ENCODE data around the gene TXNDC17. TPM values are rescaled to one million over a fixed set of nuclear protein-coding genes. Genes with fewer than 3 reads are reported as not detected.

Gene TXNDC17
- total and polyA plus RNA-seq, 2 of the 13 experiments (the other 11 are each of a cell fraction or from before 2014, with no cell fraction given) = 188 to 266 TPM

DNA sequence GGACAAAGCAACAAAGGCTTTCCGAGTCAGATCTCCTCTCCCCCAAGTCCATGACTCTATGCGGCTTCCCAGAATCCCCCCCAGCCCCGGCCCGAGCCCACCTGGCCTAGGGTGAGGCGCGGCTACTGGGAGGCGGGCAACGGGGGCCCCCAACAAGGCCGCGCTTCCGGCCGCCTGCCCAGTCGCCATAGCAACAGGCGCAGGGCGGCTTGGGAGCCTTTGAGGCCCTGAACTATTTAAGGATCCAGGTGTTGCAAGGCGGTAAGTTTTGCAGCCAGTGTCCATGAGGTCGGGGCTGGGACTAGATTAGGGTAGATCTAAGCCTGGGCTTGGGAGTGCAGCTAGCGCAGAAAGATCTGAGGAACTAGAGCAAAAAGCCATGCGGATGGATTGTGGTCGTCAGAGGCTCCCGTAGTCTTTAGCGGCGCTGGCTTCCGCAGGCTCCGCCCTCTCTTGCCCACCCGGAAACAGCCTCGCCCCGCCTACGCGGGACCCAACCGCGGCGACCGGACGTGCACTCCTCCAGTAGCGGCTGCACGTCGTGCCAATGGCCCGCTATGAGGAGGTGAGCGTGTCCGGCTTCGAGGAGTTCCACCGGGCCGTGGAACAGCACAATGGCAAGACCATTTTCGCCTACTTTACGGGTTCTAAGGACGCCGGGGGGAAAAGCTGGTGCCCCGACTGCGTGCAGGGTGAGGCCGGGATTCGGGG is at the start of gene TXNDC17, which contains the start of gene KIAA0753 (continued):
- no peak for TF ChIP-seq ZBTB40 (IDR thresholded peaks at IDR 0.05)
- peak; percentile 32 for TF ChIP-seq ZBTB40 (CRISPR knock-in tag; IDR thresholded peaks at IDR 0.05)
- peak; percentile 90; the same call in 1 of the 2 replicates for TF ChIP-seq YEATS2 (CRISPR knock-in tag; IDR thresholded peaks at IDR 0.05; ENCODE audit: borderline replicate concordance)
- no peak; the same call in 1 of the 2 replicates for TF ChIP-seq NFKB2 (CRISPR knock-in tag; IDR thresholded peaks at IDR 0.05; ENCODE audit: borderline replicate concordance)
- TF ChIP-seq ZNF232 (CRISPR knock-in tag; IDR thresholded peaks at IDR 0.05; ENCODE audit: borderline replicate concordance) = peak; percentile 80
- TF ChIP-seq ZNF326 (CRISPR knock-in tag; IDR thresholded peaks at IDR 0.05; ENCODE audit: borderline replicate concordance) = no peak
- TF ChIP-seq ZNF160 (CRISPR knock-in tag; IDR thresholded peaks at IDR 0.05) = peak; percentile 47; the same call in 1 of the 2 replicates
- 0 out of 2 replicates have a peak, but pooled peaks have one; percentile 60 for TF ChIP-seq ZBTB20 (CRISPR knock-in tag; IDR thresholded peaks at IDR 0.05; ENCODE audit: borderline replicate concordance, low read depth)
- 0 out of 2 replicates have a peak, but pooled peaks have one; percentile 44 for TF ChIP-seq ZSCAN29 (CRISPR knock-in tag; conservative IDR thresholded peaks at IDR 0.05)
- TF ChIP-seq RAD51 (IDR thresholded peaks at IDR 0.05; ENCODE audit: borderline replicate concordance) = no peak
- TF ChIP-seq REPIN1 (CRISPR knock-in tag; IDR thresholded peaks at IDR 0.05; ENCODE audit: borderline replicate concordance, low read depth) = peak; percentile 37; the same call in 1 of the 2 replicates
- peak; percentile 41; the same call in 1 of the 2 replicates for TF ChIP-seq MIER3 (CRISPR knock-in tag; IDR thresholded peaks at IDR 0.05; ENCODE audit: borderline replicate concordance)
- TF ChIP-seq CHD4 (IDR thresholded peaks at IDR 0.05; ENCODE audit: borderline replicate concordance, low read length) = no peak
- TF ChIP-seq, protein P1, sequence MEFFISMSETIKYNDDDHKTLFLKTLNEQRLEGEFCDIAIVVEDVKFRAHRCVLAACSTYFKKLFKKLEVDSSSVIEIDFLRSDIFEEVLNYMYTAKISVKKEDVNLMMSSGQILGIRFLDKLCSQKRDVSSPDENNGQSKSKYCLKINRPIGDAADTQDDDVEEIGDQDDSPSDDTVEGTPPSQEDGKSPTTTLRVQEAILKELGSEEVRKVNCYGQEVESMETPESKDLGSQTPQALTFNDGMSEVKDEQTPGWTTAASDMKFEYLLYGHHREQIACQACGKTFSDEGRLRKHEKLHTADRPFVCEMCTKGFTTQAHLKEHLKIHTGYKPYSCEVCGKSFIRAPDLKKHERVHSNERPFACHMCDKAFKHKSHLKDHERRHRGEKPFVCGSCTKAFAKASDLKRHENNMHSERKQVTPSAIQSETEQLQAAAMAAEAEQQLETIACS (CRISPR knock-in tag; IDR thresholded peaks at IDR 0.05) = no peak
- no peak for TF ChIP-seq BATF2 (CRISPR knock-in tag; IDR thresholded peaks at IDR 0.05)

Measured in HepG2 (cell line).